GM12878 (cell line): ENCODE results near the gene ARL11.

Experiments used
- CTCF ChIP-seq, 3 experiments: IDR thresholded peaks in 2 of 3; conservative IDR thresholded peaks in 1 of 3; 2 replicates each; pipeline ENCODE4 v1.5.1; 2011; ENCODE audit warnings: low read depth in 3 of 3, low read length in 3 of 3, mild to moderate bottlenecking in 3 of 3, control low read depth in 2 of 3, moderate library complexity in 2 of 3, inconsistent platforms in 1 of 3, mixed read lengths in 1 of 3; ENCODE audit not compliant: control insufficient read depth in 2 of 3, insufficient read depth in 1 of 3; ENCODE audit errors: extremely low read depth in 1 of 3
- EZH2 ChIP-seq: IDR thresholded peaks from 2 replicates; pipeline ENCODE4 v1.6.1; 2012; ENCODE audit warnings: low read depth, mild to moderate bottlenecking, control low read depth, inconsistent platforms, low read length, borderline replicate concordance; ENCODE audit not compliant: control insufficient read depth
- GATAD2B ChIP-seq: fragments of 450-650 bp; conservative IDR thresholded peaks from 2 replicates; pipeline ENCODE4 v1.6.1; 2017; ENCODE audit warnings: low read depth, mild to moderate bottlenecking, moderate library complexity
- PAX5 ChIP-seq: IDR thresholded peaks from 2 replicates; pipeline ENCODE4 v1.6.1; 2011; ENCODE audit warnings: low read depth, low read length, borderline replicate concordance
- PBX3 ChIP-seq: IDR thresholded peaks from 2 replicates; pipeline ENCODE4 v1.6.1; 2011; ENCODE audit warnings: mild to moderate bottlenecking, low read depth, low read length, moderate library complexity; ENCODE audit not compliant: insufficient replicate concordance
- POLR2A ChIP-seq: IDR thresholded peaks from 2 replicates; pipeline ENCODE4 v1.6.1; 2011; ENCODE audit warnings: low read depth, mild to moderate bottlenecking, low read length
- RAD21 ChIP-seq: IDR thresholded peaks from 2 replicates; pipeline ENCODE4 v1.6.1; 2011; ENCODE audit warnings: mild to moderate bottlenecking, low read depth, low read length, moderate library complexity; ENCODE audit not compliant: insufficient read depth
- RB1 ChIP-seq: fragments of 450-650 bp; formaldehyde crosslinking; IDR thresholded peaks from 2 replicates; pipeline ENCODE4 v1.6.1; 2017; ENCODE audit warnings: mild to moderate bottlenecking, borderline replicate concordance
- SMARCA5 ChIP-seq: fragments of 450-650 bp; IDR thresholded peaks from 2 replicates; pipeline ENCODE4 v1.6.1; 2017; ENCODE audit warnings: mild to moderate bottlenecking
- SMC3 ChIP-seq: IDR thresholded peaks from 2 replicates; pipeline ENCODE4 v1.6.1; 2011; ENCODE audit warnings: low read length, improper control_type of control experiment, borderline replicate concordance
- ZBTB11 ChIP-seq: fragments of 450-650 bp; formaldehyde crosslinking; IDR thresholded peaks from 2 replicates; pipeline ENCODE4 v1.5.0; 2022; ENCODE audit warnings: mild to moderate bottlenecking, missing genetic modification characterization

GRCh38 chr13:49594576-49594975, 33.7 kb upstream of the ARL11 start:
- TF ChIP-seq RB1 (no peak), PAX5 (no peak), CTCF (IDR thresholded peaks at IDR 0.05 in 2 of 3, conservative IDR thresholded peaks at IDR 0.05 in 1 of 3; ENCODE audit: control insufficient read depth in 2 of 3, extremely low read depth in 1 of 3, insufficient read depth in 1 of 3, low read depth in 3 of 3, low read length in 3 of 3) (no peak), RAD21 (no peak), SMC3 (no peak), PBX3 (no peak), GATAD2B (no peak), EZH2 (no peak), POLR2A (no peak), ZBTB11 (CRISPR knock-in tag) (no peak), SMARCA5 (no peak)
